Ovary (tissue), 9 donors: Measurements from ENCODE around the gene ABHD15. TPM values are rescaled to one million over a fixed set of nuclear protein-coding genes. Genes with fewer than 3 reads are reported as not detected.
A peak's percentile ranks its signal among the peaks of the same experiment; 100 is the strongest.

Experiments used
- DNase-seq, 5 donors: peaks; one replicate each; pipeline ENCODE4 v3.0.0-alpha.2; 2019 to 2020
- H3K27ac ChIP-seq, 2 donors: fragments of 200-600 bp; one replicate each; pipeline versions ENCODE4 v1.5.1 to v1.8.0; 2019 to 2022
- H3K27me3 ChIP-seq: fragments of 200-600 bp; one replicate; pipeline ENCODE4 v1.8.0; 2022
- H3K36me3 ChIP-seq: fragments of 200-600 bp; sonication (generic); one replicate; pipeline ENCODE4 v1.5.1; 2019
- H3K4me1 ChIP-seq: one replicate; pipeline ENCODE4 v1.8.1; 2013; ENCODE audit warnings: mild to moderate bottlenecking, moderate library complexity; ENCODE audit not compliant: insufficient read depth
- H3K4me3 ChIP-seq: fragments of 200-600 bp; sonication (generic); one replicate; pipeline ENCODE4 v1.5.1; 2017
- H3K9me3 ChIP-seq, 2 donors: fragments of 200-600 bp in 1 of 2; sonication (generic) in 1 of 2; one replicate each; pipeline versions ENCODE4 v1.5.1 to v1.8.1; 2013 to 2019; ENCODE audit warnings: mild to moderate bottlenecking in 1 of 2, moderate library complexity in 1 of 2
- CTCF ChIP-seq, 3 donors: fragments of 450-650 bp in 2 of 3; fragments of 200-600 bp in 1 of 3; IDR thresholded peaks; one replicate each; pipeline versions ENCODE4 v1.5.1 to v1.8.0; 2016 to 2022; ENCODE audit warnings: antibody characterized with exemption in 3 of 3, mild to moderate bottlenecking in 1 of 3
- EP300 ChIP-seq: sonication (generic); formaldehyde crosslinking; IDR thresholded peaks from one replicate; pipeline ENCODE4 v1.6.1; 2017; ENCODE audit warnings: antibody characterized with exemption
- POLR2A ChIP-seq: fragments of 450-650 bp; IDR thresholded peaks from one replicate; pipeline ENCODE4 v1.6.1; 2017; ENCODE audit warnings: antibody characterized with exemption, mild to moderate bottlenecking, moderate library complexity
- WGBS, 3 donors: extraction: QIAGEN DNeasy Blood & Tissue Kit in 1 of 3; methylation state at CpG; one replicate each; pipeline versions ENCODE4 v1.1.5 to v1.1.7; 2013 to 2017; 5-methylcytosine and 5-hydroxymethylcytosine counted together
- intact Hi-C, 4 donors: fragments of 100-400 bp; cut with DNase I; formaldehyde crosslinking; loops; one replicate each; pipeline versions ENCODE4 v1.11.0 to v1.15.1; 2022 to 2023
- polyA plus RNA-seq, 2 donors: library from polyadenylated mRNA; stranded (reverse); fragments of 200-250 nt in 1 of 2; fragments of 350-450 nt in 1 of 2; fragmentation: Illumina TruSeq in 1 of 2; extraction: RNeasy Lipid Tissue Mini Kit (QIAGEN cat#74804) in 1 of 2; gene quantifications; one replicate each; pipeline ENCODE4 v1.2.3, GENCODE V29; 2013 to 2014
- total RNA-seq, 7 donors: library from RNA; depleted of rRNA in 2 of 7; stranded (reverse); fragments of >200 nt in 2 of 7; fragmentation: NEBNext Ultra II Directional in 3 of 7; extraction: Animal tissue kit (Norgen Biotek cat#: 25700) in 3 of 7; gene quantifications; one replicate each; pipeline versions ENCODE4 v1.1.0 to v1.2.4, GENCODE V29; 2016 to 2023
- donor health status: DM: no; HTN: no; CAD: no; lungs with moderate emphysema.
- donor health status: DM: no; HTN: no; CAD: no.
- donor health status: Bipolar disorder and iron deficiency.
- donor health status: DM: yes; HTN: yes; CAD: no.
- donor health status: DM: no; HTN: no; CAD: no.
- donor health status: DM: yes; HTN: yes; CAD: no.

The ABHD15 gene
- total and polyA plus RNA-seq, 9 donors = 3.0 to 8.7 (median 4.8) TPM

DNA sequence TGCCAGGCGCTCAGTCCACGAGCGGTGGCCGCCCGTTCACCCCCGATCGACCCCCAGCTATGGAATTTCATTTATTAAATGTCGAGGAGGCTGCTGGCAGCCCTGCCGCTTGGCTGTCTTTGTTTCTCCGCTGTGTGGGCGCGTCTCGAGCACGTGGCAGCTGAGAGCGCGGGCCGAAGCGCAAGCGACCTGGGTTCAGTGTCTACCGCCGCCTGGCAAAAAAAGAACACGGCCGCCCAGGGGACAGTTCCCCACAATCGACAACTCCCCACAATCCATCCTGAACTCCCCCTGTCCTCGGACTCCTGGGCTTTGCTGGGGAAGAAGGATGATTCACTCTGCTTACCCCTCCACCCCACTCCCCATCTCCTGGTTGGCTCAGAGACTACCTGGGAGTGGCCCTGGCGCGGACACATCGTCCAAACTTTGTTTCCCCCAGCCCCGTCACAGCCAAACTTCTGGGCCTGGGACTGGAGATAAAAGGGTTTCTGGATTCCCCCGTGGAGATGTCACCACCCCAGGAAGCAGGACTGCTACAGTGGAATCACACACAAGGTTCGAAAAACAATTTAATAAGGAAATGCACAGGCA lies 24.4 kb upstream of the ABHD15 start:
- intact Hi-C loops = no loop called here
- H3K4me3 ChIP-seq = peak overlapping the region; percentile 28

GRCh38 chr17:29590411-29591145 lies 23.7 kb upstream of the ABHD15 start:
- DNase-seq = peak; percentile 28 to 64 (median 57)
- TF ChIP-seq CTCF (IDR thresholded peaks at IDR 0.05) (no peak), POLR2A (no peak), EP300 (no peak)
- Histone ChIP-seq H3K27me3 (no peaks in the 10 kb centered on the region), H3K9me3 (no peaks in the 10 kb centered on the region), H3K4me3 (peak overlapping the region; percentile 41), H3K27ac (peak overlapping the region; percentile 71 to 73), H3K4me1 (peaks cover 30% of the 10 kb centered on the region), H3K36me3 (no peaks in the 10 kb centered on the region)
- intact Hi-C loops = no loop called here
- WGBS, 3 donors = 10 to 17% (median 12%) methylated on average over 30 of the region's 30 CpGs

More for the DNA sequence above, 24.4 kb upstream of the ABHD15 start:
- peak in 3 of 5 donors; percentile 71 to 79 (median 76) for DNase-seq
- no peaks in the 10 kb centered on the region for H3K9me3 ChIP-seq
- no peaks in the 10 kb centered on the region for H3K36me3 ChIP-seq
- H3K27ac ChIP-seq = peak overlapping the region; percentile 50 to 71
- peaks cover 29% of the 10 kb centered on the region for H3K4me1 ChIP-seq
- WGBS, 3 donors = 0 to 1% (median 1%) methylated on average over 31 of the region's 31 CpGs
- no peaks in the 10 kb centered on the region for H3K27me3 ChIP-seq
- TF ChIP-seq EP300 = no peak
- no peak for TF ChIP-seq CTCF (IDR thresholded peaks at IDR 0.05)

GRCh38 chr17:29589524-29590410 lies 22.9 kb upstream of the ABHD15 start, which contains the start of gene GIT1:
Gene GIT1 (minus strand): TSS chr17:29589648. CDS start chr17:29589378, 270 bp downstream.
- WGBS, 3 donors = 4 to 7% (median 5%) methylated on average over 39 to 70 of the region's 70 CpGs
- Histone ChIP-seq H3K27ac (peak within 1 kb of the TSS; percentile 71 to 73), H3K4me3 (peak within 1 kb of the TSS; percentile 86), H3K9me3 (no peaks in the 10 kb centered on the region), H3K27me3 (no peaks in the 10 kb centered on the region), H3K4me1 (peaks cover 29% of the 10 kb centered on the region), H3K36me3 (no peaks in the 10 kb centered on the region)
- intact Hi-C loops = loop anchor here in 1 of 4 donors (10.0 kb wide), 1 partner anchor 335 kb away; no protein-coding TSS in a partner anchor
- DNase-seq = peak; percentile 81 to 90 (median 86)
- TF ChIP-seq CTCF (IDR thresholded peaks at IDR 0.05) (no peak), POLR2A (peak; percentile 27), EP300 (no peak)
